GM18873 (cell line): ENCODE data around the gene ZNF100.
"Not testable (repeated sequence)": the region's sequence is repeated elsewhere in the genome, so short reads cannot be mapped to it uniquely, and the experiment has no call there.

Experiments
- ATAC-seq: cut with Tn5 transposase; IDR thresholded peaks from one replicate; pipeline ENCODE4 v1.9.1; 2021; ENCODE audit warnings: mild to moderate bottlenecking, moderate library complexity, moderate number of reproducible peaks; ENCODE audit not compliant: unreplicated experiment, low FRiP score

Gene ZNF100

GRCh38 chr19:21705393-21705792, 62.0 kb downstream of the ZNF100 start:
- ATAC-seq, result no peak

GRCh38 chr19:21704320-21704719, 63.1 kb downstream of the ZNF100 start:
- no peak for ATAC-seq

GRCh38 chr19:21699197-21699596, 68.2 kb downstream of the ZNF100 start:
- no peak for ATAC-seq

- ATAC-seq, result no peak
Observed at GRCh38 chr19:21698215-21698614, 69.2 kb downstream of the ZNF100 start.

GRCh38 chr19:21697698-21698097, 69.7 kb downstream of the ZNF100 start:
- ATAC-seq, result no peak

GRCh38 chr19:21694171-21694906, 73.0 kb downstream of the ZNF100 start:
- no peak for ATAC-seq

- no peak for ATAC-seq
Observed at GRCh38 chr19:21693399-21693798, 74.0 kb downstream of the ZNF100 start.

GRCh38 chr19:21691661-21692060, 75.7 kb downstream of the ZNF100 start:
- ATAC-seq, result no peak

- no peak for ATAC-seq
Observed at GRCh38 chr19:21688464-21688863, 78.9 kb downstream of the ZNF100 start.

- no peak for ATAC-seq
Observed at GRCh38 chr19:21680671-21681070, 86.7 kb downstream of the ZNF100 start.

GRCh38 chr19:21680026-21680425, 87.4 kb downstream of the ZNF100 start:
- ATAC-seq, result no peak

- ATAC-seq, result no peak
Observed at GRCh38 chr19:21677696-21678418, 89.5 kb downstream of the ZNF100 start.

GRCh38 chr19:21674454-21674853, 92.9 kb downstream of the ZNF100 start:
- ATAC-seq, result no peak

- ATAC-seq, result not testable (repeated sequence)
Observed at GRCh38 chr19:21673479-21673878, 93.9 kb downstream of the ZNF100 start.
